SK-N-SH (cell line): Measurements from ENCODE around the gene MAD1L1. TPM values are rescaled to one million over a fixed set of nuclear protein-coding genes. Genes with fewer than 3 reads are reported as not detected.

Source experiments
- CTCF ChIA-PET: fragments of 300-600, 350-600 bp; formaldehyde crosslinking; extraction: SDS; loops from one replicate; lab custom pipeline; 2021; lab: Yijun Ruan, JAX
- POLR2A ChIA-PET: fragments of 350-600 bp; sonication (Branson Sonifier 250); formaldehyde crosslinking; extraction: SDS; loops from one replicate; lab custom pipeline; 2020; ENCODE audit warnings: antibody characterized with exemption, inconsistent platforms; lab: Yijun Ruan, JAX
- DNase-seq: peaks from one replicate; pipeline ENCODE4 v3.0.0; 2012
- H2AFZ ChIP-seq: fragments of 200-600 bp; sonication (generic); 2 replicates; pipeline ENCODE4 v1.8.1; 2016; ENCODE audit warnings: antibody characterized with exemption, mild to moderate bottlenecking, low read depth
- H3F3A ChIP-seq: fragments of 200-600 bp; sonication (generic); replicated peaks from 2 replicates; pipeline ENCODE3; 2016; ENCODE audit warnings: antibody characterized with exemption, mild to moderate bottlenecking; ENCODE audit not compliant: insufficient read depth
- H3K27ac ChIP-seq, 2 experiments: fragments of 200-500 bp in 1 of 2; fragments of 200-600 bp in 1 of 2; sonication (Bioruptor generic) in 1 of 2; sonication (generic), shearing (Covaris generic) in 1 of 2; 2 replicates each; pipeline versions ENCODE4 v1.5.1 to v1.6.1; 2014 to 2016; ENCODE audit warnings: low read depth in 2 of 2, inconsistent platforms in 1 of 2, low read length in 1 of 2, mild to moderate bottlenecking in 1 of 2, mixed read lengths in 1 of 2
- H3K27me3 ChIP-seq: fragments of 200-600 bp; sonication (generic), shearing (Covaris generic); 2 replicates; pipeline ENCODE4 v1.6.1; 2016; ENCODE audit warnings: mixed run types; ENCODE audit not compliant: insufficient read depth
- H3K36me3 ChIP-seq, 2 experiments: fragments of 200-500 bp in 1 of 2; fragments of 200-600 bp in 1 of 2; sonication (Bioruptor generic) in 1 of 2; sonication (generic) in 1 of 2; replicated peaks in 1 of 2; 2 replicates each; pipeline versions ENCODE3 to v1.5.1; 2014 to 2016; ENCODE audit warnings: low read length in 1 of 2, mild to moderate bottlenecking in 1 of 2; ENCODE audit not compliant: insufficient read depth in 2 of 2, control insufficient read depth in 1 of 2
- H3K4me1 ChIP-seq, 2 experiments: fragments of 200-500 bp in 1 of 2; fragments of 200-600 bp in 1 of 2; sonication (Bioruptor generic) in 1 of 2; sonication (generic), shearing (Covaris generic) in 1 of 2; 2 replicates each; pipeline versions ENCODE4 v1.5.1 to v1.6.1; 2014 to 2016; ENCODE audit warnings: low read depth in 1 of 2, low read length in 1 of 2, mixed run types in 1 of 2; ENCODE audit not compliant: insufficient read depth in 2 of 2, control insufficient read depth in 1 of 2
- H3K4me2 ChIP-seq: fragments of 200-600 bp; sonication (generic), shearing (Covaris generic); 2 replicates; pipeline ENCODE4 v1.6.1; 2017; ENCODE audit warnings: mixed run types
- H3K4me3 ChIP-seq, 2 experiments: fragments of 200-500 bp in 1 of 2; fragments of 200-600 bp in 1 of 2; sonication (Bioruptor generic) in 1 of 2; sonication (generic), shearing (Covaris generic) in 1 of 2; 2 replicates each; pipeline versions ENCODE4 v1.5.1 to v1.8.1; 2014 to 2016; ENCODE audit warnings: low read depth in 2 of 2, inconsistent platforms in 1 of 2, low read length in 1 of 2, mild to moderate bottlenecking in 1 of 2, mixed read lengths in 1 of 2, moderate library complexity in 1 of 2
- H3K79me2 ChIP-seq: fragments of 200-600 bp; sonication (generic); 2 replicates; pipeline ENCODE4 v1.8.1; 2017; ENCODE audit warnings: mild to moderate bottlenecking; ENCODE audit not compliant: insufficient read depth
- H3K9ac ChIP-seq: fragments of 200-600 bp; sonication (generic); 2 replicates; pipeline ENCODE4 v1.6.1; 2017; ENCODE audit warnings: mixed run types
- H3K9me2 ChIP-seq: fragments of 200-600 bp; sonication (generic); 2 replicates; pipeline ENCODE4 v1.6.1; 2017; ENCODE audit warnings: mixed run types
- H3K9me3 ChIP-seq: fragments of 200-600 bp; sonication (generic); 2 replicates; pipeline ENCODE4 v1.6.1; 2017; ENCODE audit warnings: mixed run types, mild to moderate bottlenecking, moderate library complexity
- H4K20me1 ChIP-seq: fragments of 200-600 bp; sonication (generic); 2 replicates; pipeline ENCODE4 v1.6.1; 2017; ENCODE audit warnings: mild to moderate bottlenecking, mixed run types; ENCODE audit not compliant: insufficient read depth
- CHD2 ChIP-seq: fragments of 150-350 bp; IDR thresholded peaks from 2 replicates; pipeline ENCODE4 v1.6.1; 2018; ENCODE audit warnings: low read length; ENCODE audit not compliant: partially characterized antibody
- EP300 ChIP-seq, 2 experiments: IDR thresholded peaks; 2 replicates each; pipeline versions ENCODE4 v1.4.0 to v1.6.1; 2012; ENCODE audit warnings: borderline replicate concordance in 1 of 2, low read depth in 1 of 2, low read length in 1 of 2
- FOSL2 ChIP-seq: IDR thresholded peaks from 2 replicates; pipeline ENCODE4 v1.4.0; 2012; ENCODE audit warnings: low read depth, mild to moderate bottlenecking, moderate library complexity, borderline replicate concordance
- FOXJ3 ChIP-seq: sonication (generic); formaldehyde crosslinking; IDR thresholded peaks from 2 replicates; pipeline ENCODE4 v1.5.1; 2020; ENCODE audit warnings: mild to moderate bottlenecking, missing genetic modification reagents
- GABPA ChIP-seq: IDR thresholded peaks from 2 replicates; pipeline ENCODE4 v1.4.0; 2012; ENCODE audit warnings: low read depth, mild to moderate bottlenecking
- NFIC ChIP-seq: IDR thresholded peaks from 2 replicates; pipeline ENCODE4 v1.4.0; 2012; ENCODE audit warnings: borderline replicate concordance
- RAD21 ChIP-seq: IDR thresholded peaks from 2 replicates; pipeline ENCODE4 v1.6.1; 2012; ENCODE audit warnings: mild to moderate bottlenecking, low read length
- RCOR1 ChIP-seq: fragments of 150-350 bp; IDR thresholded peaks from 2 replicates; pipeline ENCODE4 v1.6.1; 2017; ENCODE audit warnings: antibody characterized with exemption, low read length
- SIN3A ChIP-seq: IDR thresholded peaks from 2 replicates; pipeline ENCODE4 v1.6.1; 2012; ENCODE audit warnings: low read depth, mild to moderate bottlenecking, low read length, moderate library complexity, borderline replicate concordance
- TAF1 ChIP-seq: IDR thresholded peaks from 2 replicates; pipeline ENCODE4 v1.6.1; 2012; ENCODE audit warnings: low read depth, mild to moderate bottlenecking, low read length, moderate library complexity, borderline replicate concordance
- WGBS: methylation state at CpG from one replicate; pipeline ENCODE4 v1.1.6; 2017; ENCODE audit warnings: low lambda C conversion rate; 5-methylcytosine and 5-hydroxymethylcytosine counted together
- polyA plus RNA-seq, 3 experiments: library from polyadenylated mRNA; depleted of rRNA; stranded (reverse); fragments of >200 nt; gene quantifications; 2 replicates each; pipeline ENCODE4 v1.2.3, GENCODE V29; 2012
- TF ChIP-seq, protein P1 (sequence below): fragments of 150-350 bp; IDR thresholded peaks from 2 replicates; pipeline ENCODE4 v1.6.1; 2016; ENCODE audit warnings: mild to moderate bottlenecking, low read depth, low read length
- TF ChIP-seq, protein P2 (sequence below): fragments of 150-350 bp; IDR thresholded peaks from 2 replicates; pipeline ENCODE4 v1.6.1; 2017; ENCODE audit warnings: antibody characterized with exemption, low read length, low read depth, borderline replicate concordance
- TF ChIP-seq, protein P3 (sequence below): IDR thresholded peaks from 2 replicates; pipeline ENCODE4; 2012
- TF ChIP-seq, protein P4 (sequence below): IDR thresholded peaks from 2 replicates; pipeline ENCODE4 v1.4.0; 2012; ENCODE audit warnings: low read depth, borderline replicate concordance
- TF ChIP-seq, protein P5 (sequence below): IDR thresholded peaks from 2 replicates; pipeline ENCODE4 v1.4.0; 2012; ENCODE audit warnings: low read depth
- TF ChIP-seq, protein P6 (sequence below): IDR thresholded peaks from 2 replicates; pipeline ENCODE4 v1.4.0; 2012; ENCODE audit warnings: low read depth, borderline replicate concordance

The MAD1L1 gene
- polyA plus RNA-seq, 1 of the 3 experiments (the other 2 are of a cell fraction) = 46.2 TPM

DNA sequence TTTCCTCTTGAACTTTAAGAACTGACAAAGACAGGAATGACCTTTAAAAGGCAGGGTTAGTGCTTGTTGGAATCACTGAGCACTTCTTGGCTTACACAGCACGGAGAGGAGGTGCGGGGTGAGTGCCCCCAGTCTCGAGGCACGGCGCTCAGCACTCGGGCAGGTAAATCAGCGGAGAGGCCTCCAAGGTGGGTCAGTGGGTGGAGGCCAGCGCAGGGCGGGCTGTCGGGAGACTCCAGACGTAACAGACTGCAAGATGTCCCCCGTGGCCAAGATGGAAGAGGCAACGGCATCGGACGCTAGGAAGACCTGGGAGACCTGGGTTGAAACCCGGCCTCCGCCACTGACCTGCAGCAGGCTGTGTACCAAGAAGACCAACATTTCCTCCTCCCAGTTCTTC, 149.4 kb downstream of the MAD1L1 start:
- Histone ChIP-seq H4K20me1 (no peaks in the 10 kb centered on the region), H3K79me2 (no peaks in the 10 kb centered on the region), H3K4me1 (peaks cover 11 to 61% of the 10 kb centered on the region in 2 experiments), H3K9me3 (no peaks in the 10 kb centered on the region), H3K4me3 (no peak overlapping the region), H3K27ac (peak overlapping the region; percentile 66 to 73; a peak in 3 of 4 replicates), H3K4me2 (no peak overlapping the region), H2AFZ (no peak overlapping the region), H3F3A (peaks cover 8% of the 10 kb centered on the region), H3K36me3 (peaks cover 0 to 10% of the 10 kb centered on the region in 2 experiments), H3K27me3 (no peaks in the 10 kb centered on the region), H3K9ac (no peak overlapping the region), H3K9me2 (no peaks in the 10 kb centered on the region)
- 98% methylated on average over 17 of the region's 17 CpGs for WGBS
- ChIA-PET POLR2A (no interaction called here), CTCF (interaction anchor here (1.1 to 2.7 kb wide), 8 partner anchors 9 to 126 kb away, joined by 3 to 11 read pairs (median 6); no protein-coding TSS in a partner anchor)
- no peak for DNase-seq
- TF ChIP-seq CHD2 = no peak
- no peak for TF ChIP-seq FOSL2
- TF ChIP-seq, protein P1, sequence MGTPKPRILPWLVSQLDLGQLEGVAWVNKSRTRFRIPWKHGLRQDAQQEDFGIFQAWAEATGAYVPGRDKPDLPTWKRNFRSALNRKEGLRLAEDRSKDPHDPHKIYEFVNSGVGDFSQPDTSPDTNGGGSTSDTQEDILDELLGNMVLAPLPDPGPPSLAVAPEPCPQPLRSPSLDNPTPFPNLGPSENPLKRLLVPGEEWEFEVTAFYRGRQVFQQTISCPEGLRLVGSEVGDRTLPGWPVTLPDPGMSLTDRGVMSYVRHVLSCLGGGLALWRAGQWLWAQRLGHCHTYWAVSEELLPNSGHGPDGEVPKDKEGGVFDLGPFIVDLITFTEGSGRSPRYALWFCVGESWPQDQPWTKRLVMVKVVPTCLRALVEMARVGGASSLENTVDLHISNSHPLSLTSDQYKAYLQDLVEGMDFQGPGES = no peak
- TF ChIP-seq, protein P2, sequence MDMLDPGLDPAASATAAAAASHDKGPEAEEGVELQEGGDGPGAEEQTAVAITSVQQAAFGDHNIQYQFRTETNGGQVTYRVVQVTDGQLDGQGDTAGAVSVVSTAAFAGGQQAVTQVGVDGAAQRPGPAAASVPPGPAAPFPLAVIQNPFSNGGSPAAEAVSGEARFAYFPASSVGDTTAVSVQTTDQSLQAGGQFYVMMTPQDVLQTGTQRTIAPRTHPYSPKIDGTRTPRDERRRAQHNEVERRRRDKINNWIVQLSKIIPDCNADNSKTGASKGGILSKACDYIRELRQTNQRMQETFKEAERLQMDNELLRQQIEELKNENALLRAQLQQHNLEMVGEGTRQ = no peak
- TF ChIP-seq GABPA = no peak

DNA sequence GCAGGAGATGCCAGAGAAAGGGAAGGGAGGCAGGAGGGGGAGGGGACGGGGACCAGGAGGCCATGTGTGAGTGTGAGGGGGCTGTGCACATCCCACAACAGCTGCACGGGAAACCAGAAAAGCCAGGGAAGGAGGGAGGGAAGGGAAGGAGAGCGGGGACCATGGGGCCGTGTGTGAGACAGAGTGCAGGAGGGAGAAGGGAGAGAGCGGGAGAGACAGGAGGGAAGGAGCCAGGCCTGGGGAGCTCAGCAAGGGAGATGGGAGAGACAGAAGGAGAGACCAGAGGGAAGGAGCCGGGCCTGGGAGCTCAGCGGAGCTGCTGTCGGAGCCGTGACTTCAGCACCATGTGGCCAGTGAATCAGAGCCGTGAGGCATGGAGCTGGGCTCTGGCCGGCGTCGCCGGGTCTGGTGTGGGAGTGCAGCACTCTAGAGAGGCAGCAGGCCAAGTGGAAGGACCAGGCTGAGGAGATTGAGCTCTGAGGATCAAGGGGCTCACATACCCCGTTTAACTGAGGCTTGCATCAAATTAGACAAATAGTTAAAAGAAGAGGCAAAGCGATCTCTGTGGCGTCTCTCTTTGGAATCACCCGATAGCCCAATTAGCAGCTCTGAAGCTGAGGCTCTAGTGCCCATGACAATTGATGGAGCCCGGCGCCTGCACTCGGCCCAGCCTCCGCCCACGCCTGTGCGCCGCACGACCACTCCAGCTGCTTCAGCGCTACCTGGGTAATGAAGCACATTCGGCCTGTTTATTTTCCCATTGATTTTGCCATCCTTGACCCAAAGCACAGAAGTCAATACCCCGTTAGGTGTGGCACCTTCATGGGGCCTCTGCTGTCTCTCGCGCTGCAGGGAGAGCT, 150.4 kb downstream of the MAD1L1 start:
- POLR2A ChIA-PET = interaction anchor here (0.7 to 1.7 kb wide), 8 partner anchors 9 to 271 kb away, joined by 3 to 5 read pairs (median 4); no protein-coding TSS in a partner anchor
- no peaks in the 10 kb centered on the region for H3K9me3 ChIP-seq
- peak overlapping the region; percentile 47; the same call in 1 of the 2 replicates for H3K9ac ChIP-seq
- no peaks in the 10 kb centered on the region for H3K27me3 ChIP-seq
- no peaks in the 10 kb centered on the region for H3K79me2 ChIP-seq
- peaks cover 8% of the 10 kb centered on the region for H3F3A ChIP-seq
- CTCF ChIA-PET = interaction anchor here (0.7 to 2.9 kb wide), 18 partner anchors 8 to 418 kb away, joined by 3 to 12 read pairs (median 4); no protein-coding TSS in a partner anchor
- WGBS = 64% methylated on average over 31 of the region's 31 CpGs
- peaks cover 11 to 64% of the 10 kb centered on the region in 2 experiments for H3K4me1 ChIP-seq
- peak; percentile 95 for DNase-seq
- no peaks in the 10 kb centered on the region for H3K9me2 ChIP-seq
- H3K4me2 ChIP-seq = peak overlapping the region; percentile 39; the same call in 1 of the 2 replicates
- 0 out of 2 replicates have a peak overlapping the region, but pooled peaks have one; percentile 26 for H2AFZ ChIP-seq
- H3K36me3 ChIP-seq = peaks cover 0 to 10% of the 10 kb centered on the region in 2 experiments
- H3K27ac ChIP-seq = peak overlapping the region; percentile 66 to 73
- no peaks in the 10 kb centered on the region for H4K20me1 ChIP-seq
- H3K4me3 ChIP-seq = no peak overlapping the region
- peak; percentile 68 for TF ChIP-seq CHD2
- 0 out of 2 replicates have a peak, but pooled peaks have one; percentile 26 for TF ChIP-seq RAD21
- TF ChIP-seq, protein P3, sequence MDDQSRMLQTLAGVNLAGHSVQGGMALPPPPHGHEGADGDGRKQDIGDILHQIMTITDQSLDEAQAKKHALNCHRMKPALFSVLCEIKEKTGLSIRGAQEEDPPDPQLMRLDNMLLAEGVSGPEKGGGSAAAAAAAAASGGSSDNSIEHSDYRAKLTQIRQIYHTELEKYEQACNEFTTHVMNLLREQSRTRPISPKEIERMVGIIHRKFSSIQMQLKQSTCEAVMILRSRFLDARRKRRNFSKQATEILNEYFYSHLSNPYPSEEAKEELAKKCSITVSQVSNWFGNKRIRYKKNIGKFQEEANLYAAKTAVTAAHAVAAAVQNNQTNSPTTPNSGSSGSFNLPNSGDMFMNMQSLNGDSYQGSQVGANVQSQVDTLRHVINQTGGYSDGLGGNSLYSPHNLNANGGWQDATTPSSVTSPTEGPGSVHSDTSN = no peak
- TF ChIP-seq, protein P4, sequence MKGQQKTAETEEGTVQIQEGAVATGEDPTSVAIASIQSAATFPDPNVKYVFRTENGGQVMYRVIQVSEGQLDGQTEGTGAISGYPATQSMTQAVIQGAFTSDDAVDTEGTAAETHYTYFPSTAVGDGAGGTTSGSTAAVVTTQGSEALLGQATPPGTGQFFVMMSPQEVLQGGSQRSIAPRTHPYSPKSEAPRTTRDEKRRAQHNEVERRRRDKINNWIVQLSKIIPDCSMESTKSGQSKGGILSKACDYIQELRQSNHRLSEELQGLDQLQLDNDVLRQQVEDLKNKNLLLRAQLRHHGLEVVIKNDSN = no peak
- TF ChIP-seq, protein P5, sequence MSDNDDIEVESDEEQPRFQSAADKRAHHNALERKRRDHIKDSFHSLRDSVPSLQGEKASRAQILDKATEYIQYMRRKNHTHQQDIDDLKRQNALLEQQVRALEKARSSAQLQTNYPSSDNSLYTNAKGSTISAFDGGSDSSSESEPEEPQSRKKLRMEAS = peak; percentile 99
- TF ChIP-seq RCOR1 = peak; percentile 70
- TF ChIP-seq TAF1 = no peak
- TF ChIP-seq, protein P6, sequence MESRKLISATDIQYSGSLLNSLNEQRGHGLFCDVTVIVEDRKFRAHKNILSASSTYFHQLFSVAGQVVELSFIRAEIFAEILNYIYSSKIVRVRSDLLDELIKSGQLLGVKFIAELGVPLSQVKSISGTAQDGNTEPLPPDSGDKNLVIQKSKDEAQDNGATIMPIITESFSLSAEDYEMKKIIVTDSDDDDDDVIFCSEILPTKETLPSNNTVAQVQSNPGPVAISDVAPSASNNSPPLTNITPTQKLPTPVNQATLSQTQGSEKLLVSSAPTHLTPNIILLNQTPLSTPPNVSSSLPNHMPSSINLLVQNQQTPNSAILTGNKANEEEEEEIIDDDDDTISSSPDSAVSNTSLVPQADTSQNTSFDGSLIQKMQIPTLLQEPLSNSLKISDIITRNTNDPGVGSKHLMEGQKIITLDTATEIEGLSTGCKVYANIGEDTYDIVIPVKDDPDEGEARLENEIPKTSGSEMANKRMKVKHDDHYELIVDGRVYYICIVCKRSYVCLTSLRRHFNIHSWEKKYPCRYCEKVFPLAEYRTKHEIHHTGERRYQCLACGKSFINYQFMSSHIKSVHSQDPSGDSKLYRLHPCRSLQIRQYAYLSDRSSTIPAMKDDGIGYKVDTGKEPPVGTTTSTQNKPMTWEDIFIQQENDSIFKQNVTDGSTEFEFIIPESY = no peak
- no peak; the same call in 1 of the 2 replicates for TF ChIP-seq FOXJ3 (CRISPR knock-in tag)
- peak in 1 of 2 experiments; percentile 67; a peak in 1 of 4 replicates for TF ChIP-seq EP300 (IDR thresholded peaks at IDR 0.05; ENCODE audit: borderline replicate concordance in 1 of 2, low read depth in 1 of 2, low read length in 1 of 2)
- no peak; the same call in 1 of the 2 replicates for TF ChIP-seq SIN3A
- TF ChIP-seq NFIC = no peak
